Rectal smooth muscle tissue (tissue), 1 donor: ENCODE results near the gene ATAD3A.
"Not testable (repeated sequence)": the region's sequence is repeated elsewhere in the genome, so short reads cannot be mapped to it uniquely, and the experiment has no call there.

ENCODE experiments used
- H3K27ac ChIP-seq: one replicate; pipeline ENCODE4 v1.7.0; 2013; ENCODE audit warnings: low read depth, low read length, inconsistent platforms
- H3K27me3 ChIP-seq: one replicate; pipeline ENCODE4 v1.7.0; 2013; ENCODE audit warnings: low read length; ENCODE audit not compliant: control insufficient read depth, insufficient read depth
- H3K36me3 ChIP-seq: one replicate; pipeline ENCODE4 v1.7.0; 2013; ENCODE audit warnings: low read length; ENCODE audit not compliant: control insufficient read depth, insufficient read depth
- H3K4me1 ChIP-seq: one replicate; pipeline ENCODE4 v1.7.0; 2013; ENCODE audit warnings: low read length; ENCODE audit not compliant: control insufficient read depth, insufficient read depth
- H3K4me3 ChIP-seq: one replicate; pipeline ENCODE4 v1.7.0; 2013; ENCODE audit warnings: low read length
- H3K9ac ChIP-seq: one replicate; pipeline ENCODE4 v1.7.0; 2013; ENCODE audit warnings: low read length

Gene ATAD3A

GRCh38 chr1:1480488-1480867, 31.5 kb upstream of the ATAD3A start:
- not testable (repeated sequence) for H3K27me3 ChIP-seq, H3K27ac ChIP-seq, H3K4me1 ChIP-seq, H3K9ac ChIP-seq, H3K4me3 ChIP-seq
- H3K36me3 ChIP-seq: peaks cover 23% of the 10 kb centered on the region

DNA sequence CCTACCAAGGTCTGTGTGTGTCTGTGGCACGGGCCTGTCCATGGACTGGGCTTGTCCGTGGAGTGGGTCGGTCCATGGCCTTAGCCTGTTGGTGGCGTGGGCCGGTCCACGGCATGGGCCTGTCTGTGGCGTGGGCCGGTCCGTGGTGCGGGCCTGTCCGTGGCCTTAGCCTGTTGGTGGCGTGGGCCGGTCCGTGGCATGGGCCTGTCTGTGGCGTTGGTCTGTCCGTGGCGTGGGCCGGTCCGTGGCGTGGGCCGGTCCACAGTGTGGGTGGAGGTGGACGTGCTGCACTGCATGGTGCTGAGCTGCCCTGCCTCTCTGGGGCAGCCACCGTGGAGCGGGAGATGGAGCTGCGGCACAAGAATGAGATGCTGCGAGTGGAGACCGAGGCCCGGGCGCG, 30.2 kb upstream of the ATAD3A start:
- H3K4me3 ChIP-seq, H3K27me3 ChIP-seq, H3K4me1 ChIP-seq, H3K27ac ChIP-seq, H3K9ac ChIP-seq: not testable (repeated sequence)
- peaks cover 23% of the 10 kb centered on the region for H3K36me3 ChIP-seq

DNA sequence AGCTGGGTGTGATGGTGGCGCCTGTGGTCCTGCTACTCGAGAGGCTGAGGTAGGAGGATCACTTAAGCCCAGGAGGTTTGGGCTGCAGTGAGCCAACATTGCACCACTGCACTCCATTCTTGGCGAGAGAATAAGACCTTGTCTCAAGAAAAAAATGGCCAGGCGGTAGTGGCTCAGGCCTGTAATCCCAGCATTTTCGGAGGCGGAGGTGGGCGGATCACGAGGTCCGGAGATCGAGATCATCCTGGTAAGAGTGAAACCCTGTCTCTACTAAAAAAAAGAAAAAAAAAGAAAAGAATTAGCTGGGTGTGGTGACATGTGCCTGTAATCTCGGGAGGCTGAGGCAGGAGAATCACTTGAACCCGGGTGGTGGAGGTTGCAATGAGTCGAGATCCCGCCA, 29.1 kb upstream of the ATAD3A start:
- Histone ChIP-seq H3K4me3 (no peak overlapping the region), H3K36me3 (peaks cover 20% of the 10 kb centered on the region), H3K4me1 (no peaks in the 10 kb centered on the region), H3K9ac (no peak overlapping the region), H3K27me3 (no peaks in the 10 kb centered on the region), H3K27ac (no peak overlapping the region)

DNA sequence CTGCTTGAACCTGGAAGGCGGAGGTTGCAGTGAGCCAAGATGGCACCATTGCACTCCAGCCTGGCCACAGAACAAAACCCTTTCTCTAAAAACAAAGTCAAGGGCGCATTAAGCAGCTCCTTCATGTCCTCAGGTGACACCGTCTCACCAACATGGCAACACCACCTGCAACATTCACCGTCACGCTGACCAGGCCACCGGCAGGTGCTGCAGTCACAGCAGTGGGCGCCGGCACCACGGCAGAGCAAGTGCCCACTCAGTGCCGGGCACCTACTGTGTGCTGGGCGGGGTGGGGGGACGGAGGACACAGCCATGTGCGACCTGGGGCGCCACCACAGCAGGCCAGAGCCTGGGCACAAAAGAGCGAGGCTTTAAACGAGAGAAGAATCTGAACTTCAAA, 28.2 kb upstream of the ATAD3A start:
- Histone ChIP-seq H3K4me3 (no peak overlapping the region), H3K27me3 (no peaks in the 10 kb centered on the region), H3K36me3 (peaks cover 18% of the 10 kb centered on the region), H3K27ac (no peak overlapping the region), H3K9ac (no peak overlapping the region), H3K4me1 (no peaks in the 10 kb centered on the region)

DNA sequence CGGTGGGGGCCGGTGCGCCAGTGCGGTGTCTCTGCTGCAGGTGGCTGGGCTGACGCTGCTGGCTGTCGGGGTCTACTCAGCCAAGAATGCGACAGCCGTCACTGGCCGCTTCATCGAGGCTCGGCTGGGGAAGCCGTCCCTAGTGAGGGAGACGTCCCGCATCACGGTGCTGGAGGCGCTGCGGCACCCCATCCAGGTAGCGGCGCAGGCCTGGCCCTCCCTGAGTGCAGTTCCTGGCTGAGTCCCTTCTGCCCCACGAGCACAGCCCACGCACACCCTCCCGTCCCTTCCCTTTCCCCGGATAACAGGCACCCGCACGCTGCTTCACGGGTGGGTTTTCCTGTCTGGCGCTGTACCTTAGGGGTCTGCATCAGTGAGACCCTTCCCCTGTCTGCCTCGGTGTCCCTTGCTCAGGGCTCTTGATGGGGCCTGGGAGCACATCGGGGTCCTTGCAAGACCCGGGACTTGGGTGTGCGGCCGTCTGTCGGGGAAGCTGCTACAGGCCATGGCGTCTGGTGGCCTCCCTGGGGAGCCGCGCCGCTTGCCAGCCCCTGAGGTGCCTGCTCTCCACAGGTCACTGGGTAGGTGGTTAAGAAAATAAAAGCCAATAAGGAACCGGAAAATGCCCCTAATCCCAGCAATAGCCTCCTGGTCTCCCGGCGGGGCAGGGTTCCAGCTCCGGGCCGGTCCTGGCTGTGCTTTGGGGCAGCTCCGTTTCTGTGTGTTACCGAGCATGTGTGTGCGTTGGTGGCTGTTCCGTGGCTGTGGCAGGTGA, 26.8 kb upstream of the ATAD3A start:
- not testable (repeated sequence) for H3K27me3 ChIP-seq, H3K4me3 ChIP-seq, H3K9ac ChIP-seq, H3K4me1 ChIP-seq, H3K27ac ChIP-seq
- peaks cover 14% of the 10 kb centered on the region for H3K36me3 ChIP-seq

DNA sequence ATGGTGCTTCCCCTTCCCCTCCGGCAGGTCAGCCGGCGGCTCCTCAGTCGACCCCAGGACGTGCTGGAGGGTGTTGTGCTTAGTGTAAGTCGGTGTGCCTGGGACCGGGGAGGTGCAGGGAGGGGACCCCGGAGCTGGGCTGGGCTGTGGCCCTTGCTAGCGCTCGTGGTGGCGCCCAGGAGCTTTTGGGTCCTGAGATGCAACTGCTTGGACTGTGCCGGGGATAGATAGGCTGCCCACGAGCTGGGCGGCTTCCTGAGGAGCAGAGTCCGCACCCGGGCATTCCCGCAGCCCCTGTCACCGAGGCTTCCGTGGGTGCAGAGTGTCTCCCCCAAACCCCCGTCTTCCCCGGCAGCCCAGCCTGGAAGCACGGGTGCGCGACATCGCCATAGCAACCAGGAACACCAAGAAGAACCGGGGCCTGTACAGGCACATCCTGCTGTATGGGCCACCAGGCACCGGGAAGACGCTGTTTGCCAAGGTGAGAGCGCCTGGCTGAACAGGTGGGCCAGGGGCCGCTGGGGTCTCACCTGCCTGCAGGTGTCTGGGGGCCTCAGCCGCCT, 26.1 kb upstream of the ATAD3A start:
- H3K9ac ChIP-seq, H3K4me1 ChIP-seq, H3K27me3 ChIP-seq, H3K4me3 ChIP-seq, H3K27ac ChIP-seq: not testable (repeated sequence)
- H3K36me3 ChIP-seq: peaks cover 15% of the 10 kb centered on the region

DNA sequence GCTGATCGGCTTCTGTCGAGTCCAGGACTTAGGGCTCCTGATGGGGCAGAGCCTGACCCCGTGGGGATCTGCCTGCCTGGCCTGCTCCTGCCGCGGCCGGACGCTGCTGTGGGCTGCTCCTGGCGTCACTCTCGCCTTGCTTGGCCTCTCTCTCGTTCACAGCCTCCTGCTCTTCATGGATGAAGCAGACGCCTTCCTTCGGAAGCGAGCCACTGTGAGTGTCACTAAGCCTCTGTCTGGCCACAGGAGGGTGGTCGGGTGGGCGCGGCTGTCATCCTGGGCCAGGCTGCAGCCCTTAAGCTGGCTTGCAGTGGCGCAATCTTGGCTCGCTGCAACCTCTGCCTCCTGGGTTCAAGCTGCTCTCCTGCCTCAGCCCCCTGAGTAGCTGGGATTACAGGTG, 24.3 kb upstream of the ATAD3A start:
- no peak overlapping the region for H3K27ac ChIP-seq
- no peak overlapping the region for H3K9ac ChIP-seq
- no peaks in the 10 kb centered on the region for H3K27me3 ChIP-seq
- no peaks in the 10 kb centered on the region for H3K4me1 ChIP-seq
- no peak overlapping the region for H3K4me3 ChIP-seq
- peaks cover 17% of the 10 kb centered on the region for H3K36me3 ChIP-seq

GRCh38 chr1:1489231-1489630, 22.7 kb upstream of the ATAD3A start:
- Histone ChIP-seq H3K9ac (no peak overlapping the region), H3K4me1 (no peaks in the 10 kb centered on the region), H3K27ac (no peak overlapping the region), H3K36me3 (peaks cover 14% of the 10 kb centered on the region), H3K27me3 (no peaks in the 10 kb centered on the region), H3K4me3 (no peak overlapping the region)

GRCh38 chr1:1489861-1490260, 22.1 kb upstream of the ATAD3A start:
- Histone ChIP-seq H3K27ac (no peak overlapping the region), H3K36me3 (peaks cover 14% of the 10 kb centered on the region), H3K27me3 (no peaks in the 10 kb centered on the region), H3K4me1 (no peaks in the 10 kb centered on the region), H3K4me3 (no peak overlapping the region), H3K9ac (no peak overlapping the region)

DNA sequence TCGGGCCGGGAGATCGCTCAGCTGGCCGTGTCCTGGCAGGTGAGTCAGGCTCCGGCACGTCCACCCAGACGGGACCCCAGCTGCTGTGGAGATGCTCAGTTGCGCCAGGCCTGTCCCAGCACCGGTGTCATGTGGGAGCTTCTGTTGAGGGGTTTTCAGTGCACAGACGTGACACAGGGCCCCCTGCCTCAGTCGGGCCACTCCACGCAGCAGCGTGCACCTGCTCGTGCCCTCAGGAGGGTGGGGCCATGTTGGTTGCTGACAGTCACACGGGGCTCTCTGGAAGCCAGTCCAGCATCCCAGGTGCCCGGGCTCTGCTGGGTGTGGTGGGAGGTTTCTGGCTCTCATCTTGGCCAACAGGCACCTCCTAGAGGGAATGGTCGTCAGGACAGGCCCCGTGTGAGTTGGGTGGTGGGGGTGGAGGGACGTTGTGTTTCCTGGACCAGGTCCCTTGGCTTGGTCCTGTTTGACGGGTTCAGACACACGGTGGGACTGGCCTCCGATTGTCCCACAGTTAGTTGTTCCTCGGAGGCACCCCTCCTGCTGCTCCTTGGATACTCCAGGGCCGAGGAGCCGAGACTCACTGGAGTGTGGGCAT, 21.2 kb upstream of the ATAD3A start:
- no peak overlapping the region for H3K4me3 ChIP-seq
- no peaks in the 10 kb centered on the region for H3K27me3 ChIP-seq
- peaks cover 14% of the 10 kb centered on the region for H3K36me3 ChIP-seq
- H3K27ac ChIP-seq: no peak overlapping the region
- H3K4me1 ChIP-seq: no peaks in the 10 kb centered on the region
- H3K9ac ChIP-seq: no peak overlapping the region

DNA sequence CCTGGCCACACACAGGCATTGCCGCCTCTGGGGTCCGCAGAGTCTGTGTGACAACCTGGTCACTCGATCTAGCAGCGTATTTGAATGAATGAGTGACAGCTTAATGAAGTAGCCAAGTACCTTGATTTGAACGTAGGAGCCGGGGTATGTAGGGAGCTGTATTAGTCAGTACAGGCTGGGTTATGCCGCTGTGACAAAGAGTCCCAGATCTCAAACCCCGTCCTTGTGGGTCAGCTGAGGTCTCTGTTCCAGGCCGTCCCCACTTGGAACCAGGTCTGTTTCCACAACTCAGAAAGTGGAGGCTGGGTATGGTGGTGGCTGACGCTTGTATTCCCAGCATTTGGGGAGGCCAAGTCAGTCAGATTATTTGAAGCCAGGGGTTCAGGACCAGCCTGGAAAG, 20.4 kb upstream of the ATAD3A start:
- no peak overlapping the region for H3K9ac ChIP-seq
- no peaks in the 10 kb centered on the region for H3K4me1 ChIP-seq
- no peaks in the 10 kb centered on the region for H3K27me3 ChIP-seq
- no peak overlapping the region for H3K27ac ChIP-seq
- H3K36me3 ChIP-seq: peaks cover 14% of the 10 kb centered on the region
- H3K4me3 ChIP-seq: no peak overlapping the region

GRCh38 chr1:1494311-1494710, 17.7 kb upstream of the ATAD3A start:
- not testable (repeated sequence) for H3K4me1 ChIP-seq, H3K4me3 ChIP-seq, H3K27ac ChIP-seq, H3K9ac ChIP-seq, H3K27me3 ChIP-seq
- H3K36me3 ChIP-seq: peaks cover 11% of the 10 kb centered on the region

- H3K27me3 ChIP-seq, H3K27ac ChIP-seq, H3K4me3 ChIP-seq, H3K4me1 ChIP-seq, H3K36me3 ChIP-seq, H3K9ac ChIP-seq: not testable (repeated sequence)
Measured at GRCh38 chr1:1495461-1495975, 16.4 kb upstream of the ATAD3A start.
